ENCODE data around the gene DPYD.

Gene DPYD

DNA sequence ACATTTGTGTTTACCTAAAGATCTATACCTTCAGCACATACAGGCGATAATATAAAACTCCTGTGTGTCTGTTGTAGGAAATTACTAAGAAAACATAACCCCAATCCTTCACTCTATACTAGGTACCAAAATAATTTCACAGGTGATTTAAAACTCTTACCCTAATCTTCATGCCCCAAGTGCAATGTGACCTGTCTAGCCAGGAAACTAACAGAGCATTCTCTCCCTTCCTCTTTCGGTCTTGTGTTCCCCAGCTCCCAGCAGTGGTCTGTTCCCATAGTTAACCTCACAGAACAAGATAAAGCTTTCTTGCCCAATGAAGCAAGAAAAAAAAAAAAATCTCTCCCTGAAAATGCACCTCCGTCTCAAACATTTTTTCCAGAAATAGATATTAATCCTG, 493.5 kb downstream of the DPYD start:
- DNase-seq (ENCODE audit: low spot score) = no peak

DNA sequence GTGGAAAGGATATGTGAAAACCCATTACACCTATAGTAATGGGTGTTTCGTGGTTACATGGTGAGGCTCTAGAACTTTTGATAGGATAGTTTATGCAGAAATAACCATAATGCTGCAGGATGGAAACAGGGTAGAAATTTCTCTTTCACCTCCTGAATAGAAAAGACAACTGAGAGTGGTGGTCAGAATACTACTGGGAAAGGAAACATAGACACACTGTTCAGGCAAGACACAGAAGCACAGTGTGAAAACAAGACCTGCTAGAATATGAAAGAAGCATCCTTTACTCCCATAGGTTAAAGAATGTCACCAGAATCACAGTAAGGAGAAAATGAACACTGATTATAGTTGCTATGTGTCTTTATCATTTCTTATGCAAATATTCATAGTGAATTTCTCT, 496.6 kb downstream of the DPYD start:
- DNase-seq (ENCODE audit: low spot score) = no peak

DNA sequence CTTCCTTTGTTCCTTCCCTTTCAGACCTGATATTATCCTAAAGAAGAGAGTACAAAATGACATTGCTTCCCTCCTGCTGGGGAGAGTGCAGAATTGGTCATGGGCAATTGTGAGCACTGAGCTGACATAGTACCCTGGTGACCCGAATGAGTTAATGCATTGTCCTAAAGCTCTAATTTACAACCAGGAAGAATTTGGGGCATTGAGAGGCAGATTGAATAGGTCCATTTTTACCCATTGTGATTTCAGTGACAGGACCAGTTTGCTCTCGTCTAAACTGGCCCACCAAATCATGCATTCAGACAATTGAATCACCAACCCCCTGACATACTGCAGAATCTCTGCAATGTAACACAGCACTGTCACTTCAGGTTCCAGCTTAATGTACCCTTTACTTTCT, 497.4 kb downstream of the DPYD start:
- no peak for DNase-seq (ENCODE audit: low spot score)

DNA sequence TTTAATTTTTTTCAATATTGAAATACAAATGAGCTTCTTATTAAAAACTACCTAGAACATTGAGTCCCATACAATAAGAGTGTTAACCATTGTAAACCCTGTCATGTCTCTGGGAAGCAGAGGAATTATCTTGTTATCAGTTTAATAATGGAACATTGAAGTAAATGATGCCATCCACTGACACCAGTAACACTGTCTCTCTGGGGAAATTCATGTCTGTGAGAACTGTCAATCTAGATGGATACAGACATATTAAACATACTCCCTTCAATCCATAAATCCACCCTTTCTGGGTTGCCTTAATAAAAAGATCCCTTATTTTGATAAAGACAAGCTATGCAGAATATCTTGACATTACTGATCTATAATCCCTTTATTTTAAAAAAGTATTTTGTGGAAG, 503.2 kb downstream of the DPYD start:
- no peak for DNase-seq (ENCODE audit: low spot score)

DNA sequence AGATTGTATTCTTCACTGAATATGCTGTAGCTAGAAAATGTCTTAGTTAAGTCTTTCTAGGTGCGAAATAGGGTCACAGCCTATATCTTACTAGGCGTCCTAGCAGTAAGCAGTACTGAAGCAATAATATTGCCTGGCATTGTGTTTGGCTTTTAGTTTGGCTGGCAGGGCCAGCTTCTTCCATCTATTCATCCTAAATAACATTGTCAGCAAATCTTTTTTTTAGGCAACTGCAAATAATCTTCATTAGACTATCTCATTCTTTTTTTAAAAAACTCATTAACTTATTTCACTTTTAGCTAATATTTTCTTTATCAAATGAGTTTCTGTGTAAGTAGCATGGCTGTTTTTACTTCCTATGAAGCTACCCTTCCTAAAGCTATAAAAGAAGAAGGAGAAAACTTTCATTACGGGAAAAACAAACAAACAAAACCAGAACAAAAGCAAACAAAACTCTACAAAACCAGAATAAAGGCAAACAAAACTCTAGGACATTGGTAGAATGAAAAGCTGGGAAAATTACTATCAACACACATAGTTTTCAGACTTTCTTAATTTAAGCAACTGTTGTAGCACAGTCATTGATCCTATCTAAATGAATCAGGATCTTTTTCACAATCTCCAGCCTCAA, 506.0 kb downstream of the DPYD start:
- no peak for DNase-seq (ENCODE audit: low spot score)

DNA sequence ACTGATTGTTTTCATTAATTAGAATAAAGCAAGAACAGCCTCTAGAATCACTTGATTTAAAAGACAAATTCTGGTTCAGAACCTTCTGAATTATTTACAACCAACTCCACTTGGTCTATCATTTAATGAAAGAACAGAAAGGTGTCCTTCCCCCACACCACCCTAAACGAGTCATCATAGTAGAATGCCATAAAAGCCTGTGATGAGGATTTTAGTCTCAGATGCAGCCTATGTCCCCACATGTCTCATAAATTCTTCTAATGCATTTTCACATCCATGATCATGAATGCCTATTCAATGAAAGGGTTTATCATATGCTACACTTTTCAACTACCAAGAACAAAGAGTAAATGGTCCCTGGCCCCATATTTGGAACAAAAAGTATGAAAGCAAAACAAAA, 508.1 kb downstream of the DPYD start:
- no peak for DNase-seq (ENCODE audit: low spot score)

DNA sequence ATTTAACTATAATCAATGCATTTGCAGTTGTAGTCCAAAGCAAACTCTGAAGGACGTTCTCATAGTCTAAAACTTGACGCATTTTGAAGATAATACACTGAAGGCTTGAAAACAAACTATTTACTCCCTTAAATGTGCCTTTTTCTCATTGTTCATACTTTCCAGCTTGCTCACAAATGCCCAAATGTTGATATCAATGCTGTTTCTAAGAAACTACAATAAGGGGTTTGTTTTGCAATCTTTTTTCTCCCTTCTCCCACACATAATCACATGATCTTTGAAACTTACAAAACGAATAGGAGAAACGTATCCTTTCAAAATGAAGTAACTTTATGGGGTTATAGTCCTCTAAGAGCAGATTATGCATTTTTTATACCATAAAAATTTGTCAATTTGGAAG, 508.7 kb downstream of the DPYD start:
- no peak for DNase-seq (ENCODE audit: low spot score)

DNA sequence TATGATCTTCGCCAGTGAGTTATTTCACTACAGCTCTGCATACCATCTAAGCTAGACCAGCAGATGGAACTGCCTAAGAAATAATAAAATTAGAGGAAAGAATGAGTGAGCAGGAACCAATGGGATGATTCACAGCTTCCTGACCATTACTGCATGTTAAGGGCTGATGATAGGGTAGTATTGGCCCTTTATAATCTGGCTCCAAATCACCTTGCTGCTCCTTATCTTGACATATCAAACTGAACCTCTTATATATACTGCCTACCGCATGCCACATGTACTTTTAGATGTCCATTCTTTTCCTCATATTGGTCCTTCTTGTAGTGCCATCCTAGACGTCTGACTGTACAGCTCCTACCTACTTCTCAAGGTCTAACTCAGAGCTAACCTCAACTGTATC, 524.4 kb downstream of the DPYD start:
- DNase-seq (ENCODE audit: low spot score) = no peak

DNA sequence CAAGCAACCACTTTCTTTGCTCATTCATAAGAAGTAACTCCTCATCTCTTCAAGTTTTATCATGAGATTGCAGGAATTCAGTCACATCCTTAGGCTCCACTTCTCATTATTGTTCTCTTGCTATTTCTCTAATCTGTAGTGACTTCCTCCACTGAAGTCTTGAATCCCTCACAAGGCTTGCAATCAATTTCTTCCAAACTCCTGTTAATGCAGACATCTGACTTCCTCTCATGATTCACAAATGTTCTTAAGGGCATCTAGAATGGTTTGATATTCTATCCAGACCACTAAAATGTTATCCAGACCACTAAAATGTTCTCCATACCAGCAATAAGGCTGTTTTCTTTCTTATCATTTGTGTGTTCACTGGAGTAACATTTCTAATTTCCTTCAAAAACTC, 528.1 kb downstream of the DPYD start:
- no peak for DNase-seq (ENCODE audit: low spot score)

DNA sequence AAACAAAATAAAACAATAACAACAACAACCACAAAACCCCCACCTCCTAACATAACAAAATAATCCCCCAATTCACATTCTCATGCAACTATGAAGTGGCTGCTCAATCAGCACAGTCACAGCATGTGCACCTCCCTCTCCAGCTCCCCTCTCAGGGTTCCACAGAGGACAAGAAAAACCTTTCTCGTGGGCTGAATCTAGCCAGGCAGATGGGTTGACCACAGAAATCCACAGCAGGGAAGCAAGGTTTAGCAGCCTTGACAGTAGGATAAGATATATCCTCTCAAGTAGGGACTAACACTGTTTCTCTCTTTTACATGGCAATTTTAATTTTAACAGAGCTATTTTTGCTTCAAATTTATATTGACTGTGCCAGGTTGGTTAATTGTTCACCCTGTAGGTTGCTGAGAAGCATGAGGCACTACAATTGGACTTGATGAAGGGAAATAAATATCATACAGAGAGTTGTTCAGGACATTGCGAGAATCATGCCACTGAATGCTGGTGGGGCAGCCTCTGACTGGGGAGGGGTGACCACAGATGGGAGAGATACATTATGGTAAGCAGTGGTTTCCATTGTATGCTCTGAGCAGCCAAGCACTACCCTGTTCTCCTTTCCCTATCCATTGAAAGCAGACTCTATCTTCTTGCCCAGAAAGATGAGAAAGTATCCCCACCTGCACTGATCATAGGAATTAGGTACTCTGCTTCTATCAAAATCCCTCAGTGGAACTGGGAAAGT, 535.1 kb downstream of the DPYD start:
- no peak for DNase-seq (ENCODE audit: low spot score)

DNA sequence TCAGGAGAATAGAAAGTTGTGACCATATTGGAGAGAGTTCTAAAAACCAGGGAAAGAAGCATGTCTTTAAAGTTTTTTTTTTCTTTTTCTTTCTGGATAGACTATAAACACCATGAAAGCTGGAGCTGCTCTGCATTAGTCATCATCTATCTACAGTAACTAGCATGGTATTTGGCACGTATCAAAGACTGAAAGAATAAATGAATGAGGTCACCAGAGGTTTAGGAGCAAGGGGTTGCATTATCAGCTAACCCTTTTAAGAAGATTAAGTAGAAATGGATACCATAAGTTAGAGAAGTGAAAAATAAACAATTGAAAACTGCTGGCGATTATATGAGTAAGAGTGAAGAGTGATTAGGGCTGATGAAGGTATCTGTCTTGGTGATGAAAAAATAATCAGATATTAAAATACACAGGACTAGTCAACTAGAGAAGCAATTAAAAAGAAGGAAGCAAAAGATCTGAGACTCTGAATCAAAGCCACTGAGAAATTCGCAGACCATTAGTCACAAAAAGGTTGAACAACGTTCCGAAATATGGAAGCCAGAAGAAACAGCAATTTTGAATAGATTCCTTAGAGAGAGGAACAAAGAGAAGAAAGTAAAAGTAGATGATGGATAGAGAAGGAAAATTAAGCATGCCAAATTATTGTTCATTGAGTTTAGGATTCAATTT, 536.4 kb downstream of the DPYD start:
- no peak for DNase-seq (ENCODE audit: low spot score)

DNA sequence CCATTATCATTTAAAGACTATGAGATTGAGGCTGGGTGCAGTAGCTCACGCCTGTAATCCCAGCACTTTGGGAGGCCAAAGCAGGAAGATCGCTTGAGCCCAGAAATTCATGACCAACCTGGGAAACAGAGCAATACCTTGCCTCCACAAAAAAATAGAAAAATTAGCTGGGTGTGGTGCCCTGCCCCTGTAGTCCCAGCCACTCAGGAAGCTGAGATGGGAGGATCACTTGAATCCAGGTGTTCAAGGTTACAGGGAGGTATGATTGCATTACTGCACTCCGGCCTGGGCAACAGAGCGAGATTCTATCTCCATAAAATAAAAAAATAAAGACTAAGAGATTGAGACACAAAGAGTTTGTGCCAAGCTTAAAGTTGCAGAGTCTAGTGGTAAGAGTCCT, 537.0 kb downstream of the DPYD start:
- no peak for DNase-seq (ENCODE audit: low spot score)

DNA sequence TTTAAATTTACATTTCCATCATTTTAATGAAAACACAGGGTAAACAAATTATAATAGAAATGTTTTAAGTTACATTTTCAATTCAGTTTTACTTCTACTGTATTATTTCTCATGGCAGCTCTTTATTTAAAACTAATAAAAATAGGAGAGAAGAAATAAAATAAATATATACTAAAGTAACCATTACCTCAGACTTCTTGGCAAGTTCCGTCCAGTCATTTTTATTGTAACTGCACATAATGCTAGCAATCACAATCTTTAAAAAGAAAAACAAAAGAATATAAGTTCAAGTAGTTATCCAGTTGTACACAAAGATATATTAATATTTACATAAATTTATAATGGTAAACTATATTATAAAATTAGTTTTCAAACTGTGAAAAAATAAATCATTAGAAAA, 538.6 kb downstream of the DPYD start:
- DNase-seq (ENCODE audit: low spot score) = no peak

DNA sequence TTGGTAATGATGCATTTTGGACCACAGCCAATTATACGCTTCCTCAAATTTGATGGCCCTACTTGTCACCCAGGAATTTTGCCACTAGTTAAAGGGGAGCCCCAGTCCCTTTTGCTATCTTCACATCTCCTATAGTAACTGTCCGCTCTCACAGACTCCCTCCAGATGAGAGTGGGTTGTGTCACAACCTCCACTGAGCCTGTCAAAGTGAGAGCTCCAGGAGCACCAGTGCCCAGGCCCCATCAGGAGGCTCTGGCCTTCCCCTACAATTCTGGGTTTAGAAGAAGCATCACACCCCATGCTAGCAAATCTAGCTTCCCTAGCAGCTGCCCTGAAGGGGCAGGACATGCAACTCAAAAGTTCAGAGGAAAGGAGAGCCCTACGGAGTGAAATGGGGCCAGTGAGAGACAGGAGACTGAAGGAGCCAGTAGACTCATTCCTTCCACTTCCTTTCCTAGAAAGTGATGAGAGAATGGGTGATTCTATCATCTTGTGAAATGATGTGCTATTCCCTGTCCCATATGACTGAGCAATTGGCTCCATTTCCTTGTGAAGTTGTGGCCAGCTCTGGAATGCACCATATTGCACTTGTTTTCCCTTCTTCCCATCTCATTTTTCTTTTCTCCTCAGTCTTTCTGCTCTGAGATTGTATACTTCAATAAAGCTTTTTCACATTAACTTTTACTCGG, 541.3 kb downstream of the DPYD start:
- DNase-seq (ENCODE audit: low spot score) = no peak

DNA sequence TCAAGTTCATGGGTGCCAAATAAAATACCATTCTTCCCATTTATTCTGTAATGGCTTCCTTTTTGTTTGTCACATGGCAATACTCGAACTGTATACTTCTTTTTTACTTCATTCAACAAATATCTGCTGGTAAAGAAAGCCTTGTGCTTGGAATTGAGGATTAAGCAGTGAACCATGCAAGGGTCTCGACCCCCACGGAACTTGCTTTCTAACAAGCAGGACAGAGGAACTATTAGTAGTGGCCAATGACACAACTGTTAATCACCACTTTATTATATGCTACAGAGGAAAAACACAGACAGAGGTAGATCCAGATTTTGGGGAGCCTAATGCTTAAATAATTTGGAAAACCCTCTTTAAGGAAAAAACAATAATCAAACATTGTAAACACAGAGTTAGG, 542.2 kb downstream of the DPYD start:
- no peak for DNase-seq (ENCODE audit: low spot score)

DNA sequence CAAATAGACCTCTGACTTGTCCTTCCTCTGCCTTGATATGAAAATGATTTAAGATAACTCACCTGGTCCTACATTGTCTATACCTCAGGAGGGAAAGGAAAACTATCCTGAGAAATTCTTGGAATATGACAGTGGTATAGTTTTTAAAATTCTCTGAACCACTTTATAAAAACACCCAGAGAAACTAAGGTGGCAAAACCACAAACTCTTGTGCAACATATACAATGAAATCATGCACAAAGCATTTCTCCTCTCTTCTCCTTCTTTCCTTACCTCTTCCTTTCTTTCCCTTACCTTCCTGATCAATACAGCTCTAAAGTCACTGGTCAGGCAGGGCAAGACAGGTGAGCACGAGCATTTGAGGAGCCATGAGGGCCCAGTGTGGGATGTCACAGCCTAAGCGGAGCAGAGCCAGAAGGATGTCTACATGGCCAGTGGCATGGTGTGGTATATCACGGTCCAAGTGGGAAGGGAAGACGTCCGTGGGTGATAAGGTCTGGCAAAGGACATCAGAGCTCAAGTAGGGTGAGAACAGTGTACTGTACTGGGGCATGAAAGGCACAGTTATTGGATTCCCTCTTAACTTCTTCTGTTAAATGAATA, 543.3 kb downstream of the DPYD start:
- no peak for DNase-seq (ENCODE audit: low spot score)

DNA sequence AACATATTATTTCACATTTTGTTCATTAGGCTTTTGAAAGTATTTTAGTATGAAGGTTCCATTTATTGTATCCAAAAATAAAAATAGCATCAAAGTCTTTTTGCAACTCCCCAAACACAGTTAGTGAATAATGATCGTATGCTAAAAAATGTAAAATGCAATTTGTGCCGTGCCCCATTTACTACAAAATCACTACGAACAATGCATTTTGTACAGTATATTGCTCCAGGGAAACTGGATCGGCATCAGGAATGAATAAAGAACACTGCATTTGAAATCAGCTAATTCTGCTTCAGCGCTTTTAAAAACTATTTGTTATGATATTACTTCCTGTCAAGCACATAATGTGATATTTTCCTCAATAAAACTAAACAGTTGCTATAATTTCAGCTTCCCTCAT, 547.8 kb downstream of the DPYD start:
- no peak for DNase-seq (ENCODE audit: low spot score)

DNA sequence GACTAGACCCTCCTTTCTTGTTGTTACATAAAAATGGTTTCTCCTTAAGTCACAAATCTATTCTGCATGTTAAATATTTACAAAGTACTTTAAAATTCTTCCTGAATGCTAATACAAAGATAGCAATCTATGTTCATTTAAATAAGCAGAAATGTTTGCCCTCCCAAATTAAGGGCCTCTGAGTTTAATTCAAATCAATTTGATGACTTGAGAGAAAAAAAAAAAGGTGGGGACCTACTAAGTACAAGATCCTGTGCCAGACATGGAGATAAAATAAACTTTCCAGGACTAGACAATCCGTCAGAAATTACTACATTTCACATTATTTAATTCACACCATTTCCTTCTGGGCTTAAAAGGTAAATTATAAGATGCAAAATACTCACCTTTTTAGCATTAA, 548.3 kb downstream of the DPYD start:
- DNase-seq (ENCODE audit: low spot score) = no peak

DNA sequence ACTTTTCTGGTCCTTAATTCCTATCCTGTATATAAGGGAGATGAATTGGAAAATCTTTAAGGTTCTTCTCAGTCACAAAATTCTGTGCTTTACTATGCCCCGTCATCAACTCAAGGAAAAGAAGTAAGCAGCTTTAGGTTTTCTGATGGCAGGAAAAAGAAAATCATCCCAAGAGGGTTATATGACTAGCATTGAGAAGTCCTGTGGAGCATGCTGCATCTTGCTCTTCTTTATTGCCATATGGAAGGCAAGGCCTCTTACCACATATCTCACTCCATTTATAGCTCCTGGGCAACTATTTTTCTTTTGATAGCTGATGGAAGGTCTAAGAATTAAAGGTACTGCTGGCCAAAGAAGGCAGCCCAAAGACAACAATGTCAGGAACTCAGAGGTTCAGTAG, 552.5 kb downstream of the DPYD start:
- no peak for DNase-seq (ENCODE audit: low spot score)

DNA sequence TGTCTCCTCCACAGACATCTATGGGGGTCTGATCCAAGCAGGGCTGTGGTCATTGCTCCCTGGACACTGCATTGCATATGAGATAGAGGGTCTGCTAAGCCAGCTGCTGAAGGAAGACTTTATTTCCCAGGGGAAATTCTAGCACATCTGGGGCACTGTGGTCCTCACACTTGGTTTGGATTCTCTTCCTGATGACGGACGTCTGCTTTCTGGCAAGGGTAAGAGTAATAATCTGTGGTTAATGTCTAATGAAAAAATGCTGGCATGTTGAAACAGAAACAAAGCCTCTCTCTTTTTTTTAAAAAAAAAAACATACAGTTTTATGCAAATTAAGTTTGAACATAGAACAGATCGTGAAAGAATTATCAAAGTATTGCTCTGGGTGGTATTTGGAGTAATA, 553.9 kb downstream of the DPYD start:
- no peak for DNase-seq (ENCODE audit: low spot score)

DNA sequence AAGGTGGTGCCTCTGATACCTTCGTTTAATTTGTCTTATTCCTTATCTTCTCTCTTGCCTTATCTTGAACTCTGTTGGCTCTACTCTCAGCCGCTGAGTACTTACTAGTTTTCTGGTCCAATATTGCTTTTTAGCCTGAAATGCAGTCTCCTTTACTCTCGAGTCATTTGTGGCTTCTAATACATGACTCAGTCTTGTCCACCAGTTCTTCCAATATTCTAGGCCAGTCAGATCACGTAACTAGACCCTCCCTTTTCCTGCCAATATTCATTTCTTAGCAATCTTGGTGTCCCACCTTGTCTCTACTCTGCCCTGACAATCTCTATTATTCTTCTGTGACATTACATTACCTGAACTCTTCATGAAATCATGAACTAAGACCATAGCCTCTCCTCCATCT, 555.8 kb downstream of the DPYD start:
- no peak for DNase-seq (ENCODE audit: low spot score)

DNA sequence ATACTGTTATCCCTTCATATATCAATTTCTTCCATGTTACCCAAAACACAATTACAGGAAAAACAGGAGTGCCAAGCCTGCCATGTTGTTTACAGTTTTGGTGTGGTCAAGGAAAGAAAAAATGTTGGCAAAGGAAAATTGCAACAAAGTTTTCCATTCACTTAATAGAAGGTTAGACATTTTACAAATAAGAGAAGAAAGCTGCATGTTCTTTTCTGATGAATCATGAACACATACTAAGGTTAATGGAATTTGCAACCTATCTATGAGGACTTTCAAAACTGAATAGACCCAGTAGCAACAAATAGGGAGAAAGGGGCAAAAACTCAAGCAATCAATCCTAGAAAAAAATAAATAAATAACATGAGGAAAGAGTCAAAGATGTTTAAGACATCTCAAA, 556.7 kb downstream of the DPYD start:
- DNase-seq (ENCODE audit: low spot score) = no peak

DNA sequence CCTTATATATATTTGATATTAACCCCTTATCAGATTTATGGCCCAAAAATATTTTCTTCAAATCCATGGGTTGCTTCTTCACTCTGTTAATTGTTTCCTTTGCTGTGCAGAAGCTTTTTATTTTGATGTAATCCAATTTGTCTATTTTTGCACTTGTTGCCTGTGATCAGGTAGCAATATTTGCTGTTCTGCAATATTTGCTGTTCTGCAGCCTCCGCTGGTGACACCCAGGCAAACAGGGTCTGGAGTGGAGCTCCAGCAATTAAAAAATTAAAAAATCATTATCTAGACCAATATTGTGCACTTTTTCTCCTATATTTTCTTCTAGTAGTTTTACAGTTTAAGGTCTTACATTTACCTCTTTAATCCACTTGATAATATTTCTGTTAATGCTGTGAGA, 564.5 kb downstream of the DPYD start:
- no peak for DNase-seq (ENCODE audit: low spot score)
